ENCODE results near the gene ITPK1. TPM values are rescaled to one million over a fixed set of nuclear protein-coding genes. Genes with fewer than 3 reads are reported as not detected.

Gene ITPK1
- total RNA-seq, 1 donor, result 59.8 TPM

DNA sequence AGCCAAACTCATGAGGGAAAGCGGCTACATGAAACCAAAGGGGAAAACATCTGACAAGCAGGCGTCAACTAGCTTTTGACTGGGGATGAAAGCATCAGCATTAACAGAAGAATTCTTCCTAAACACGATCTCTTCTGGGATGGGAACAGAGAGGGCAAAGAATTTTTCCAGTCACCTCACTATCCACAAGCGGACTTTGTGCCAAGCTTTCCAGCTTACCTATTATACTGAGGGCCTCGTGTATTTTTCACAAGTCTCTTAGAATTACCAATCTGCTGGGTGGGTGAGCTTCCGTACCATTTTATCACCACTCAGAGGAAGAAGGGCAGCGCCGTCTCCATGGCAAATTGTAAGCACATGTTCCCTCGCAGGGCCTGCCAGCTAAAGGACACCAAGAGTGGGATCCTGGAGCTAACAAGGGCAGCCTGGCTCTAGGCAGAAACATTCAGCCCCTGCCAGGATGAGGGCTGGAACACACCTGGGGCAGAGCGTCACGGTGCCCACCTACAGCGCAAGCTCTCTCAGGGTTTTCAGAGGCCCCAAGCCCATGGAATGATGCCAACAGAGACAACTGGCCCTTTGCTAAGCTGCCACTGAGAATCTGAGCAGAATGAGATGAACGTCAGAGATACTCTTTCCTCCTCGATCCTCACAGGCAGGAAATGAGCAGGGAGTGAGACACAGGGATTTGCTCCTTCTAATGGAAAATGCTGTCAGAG lies 118.2 kb downstream of the ITPK1 start:
- no peak for DNase-seq (ENCODE audit: low read depth in 2 of 3, low spot score in 2 of 3)

DNA sequence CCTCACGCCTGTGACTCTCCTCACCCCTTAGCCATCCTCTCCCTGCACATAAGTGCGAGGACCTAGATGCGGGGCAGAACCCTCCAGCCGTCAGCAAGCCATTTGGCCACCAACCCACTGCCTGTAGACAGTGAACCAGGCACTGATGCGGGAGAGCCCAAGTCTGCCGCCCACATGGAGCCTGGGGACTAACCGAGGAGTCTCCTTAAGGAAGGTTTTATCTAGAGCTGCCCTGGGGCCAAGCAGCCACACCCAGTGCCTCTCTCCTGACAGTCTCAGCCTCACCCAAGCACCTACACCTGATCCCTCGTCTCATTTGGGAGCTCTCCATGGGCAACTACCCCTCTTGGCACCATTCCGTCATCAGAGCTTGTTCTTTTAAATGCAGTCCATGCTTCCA lies 120.1 kb downstream of the ITPK1 start:
- DNase-seq (ENCODE audit: low read depth in 2 of 3, low spot score in 2 of 3), result no peak

GRCh38 chr14:92994942-92995341 lies 120.8 kb downstream of the ITPK1 start:
- DNase-seq (ENCODE audit: low read depth in 2 of 3, low spot score in 2 of 3), result no peak

GRCh38 chr14:92994131-92994676 lies 121.5 kb downstream of the ITPK1 start:
- DNase-seq (ENCODE audit: low read depth in 2 of 3, low spot score in 2 of 3), result no peak

DNA sequence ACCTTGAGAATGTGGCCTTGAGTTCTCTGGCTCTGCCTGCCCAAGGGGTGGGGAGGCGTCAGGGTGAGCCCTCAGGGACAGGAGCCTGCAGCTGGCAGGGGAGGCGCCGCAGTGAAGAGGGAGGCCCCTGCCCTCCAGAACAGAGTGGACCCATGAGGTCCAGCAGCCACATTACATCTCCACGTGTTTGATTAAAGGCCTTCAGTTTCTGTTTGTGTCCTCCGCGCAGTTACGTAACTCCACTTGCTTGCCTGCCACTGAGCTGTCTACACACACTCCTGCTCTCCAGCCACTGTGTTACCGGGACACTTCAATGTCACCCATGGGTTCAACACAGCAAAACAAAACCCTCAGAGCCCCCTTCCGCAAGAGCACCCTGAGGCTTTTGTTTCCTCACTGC lies 122.4 kb downstream of the ITPK1 start:
- DNase-seq (ENCODE audit: low read depth in 2 of 3, low spot score in 2 of 3), result no peak

DNA sequence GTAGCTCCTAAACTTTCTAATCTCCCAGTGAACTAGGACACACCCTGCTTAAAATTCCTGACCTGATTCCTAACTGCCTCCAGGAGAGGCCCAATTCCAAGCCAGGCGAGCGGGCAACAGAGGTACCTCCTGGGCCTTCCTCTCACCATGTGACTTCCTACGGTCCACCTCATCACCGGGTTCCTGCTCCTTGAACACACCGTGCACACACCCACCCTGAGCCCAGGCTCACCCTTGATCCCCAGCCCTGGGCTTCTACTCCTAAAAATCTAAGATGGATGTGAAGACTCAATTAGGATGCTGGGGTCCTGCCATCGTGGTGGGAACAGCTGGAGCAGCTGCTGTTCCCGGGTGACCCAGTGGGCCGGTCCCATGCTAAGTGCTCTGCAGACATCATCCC lies 124.2 kb downstream of the ITPK1 start:
- no peak for DNase-seq (ENCODE audit: low read depth in 2 of 3, low spot score in 2 of 3)

DNA sequence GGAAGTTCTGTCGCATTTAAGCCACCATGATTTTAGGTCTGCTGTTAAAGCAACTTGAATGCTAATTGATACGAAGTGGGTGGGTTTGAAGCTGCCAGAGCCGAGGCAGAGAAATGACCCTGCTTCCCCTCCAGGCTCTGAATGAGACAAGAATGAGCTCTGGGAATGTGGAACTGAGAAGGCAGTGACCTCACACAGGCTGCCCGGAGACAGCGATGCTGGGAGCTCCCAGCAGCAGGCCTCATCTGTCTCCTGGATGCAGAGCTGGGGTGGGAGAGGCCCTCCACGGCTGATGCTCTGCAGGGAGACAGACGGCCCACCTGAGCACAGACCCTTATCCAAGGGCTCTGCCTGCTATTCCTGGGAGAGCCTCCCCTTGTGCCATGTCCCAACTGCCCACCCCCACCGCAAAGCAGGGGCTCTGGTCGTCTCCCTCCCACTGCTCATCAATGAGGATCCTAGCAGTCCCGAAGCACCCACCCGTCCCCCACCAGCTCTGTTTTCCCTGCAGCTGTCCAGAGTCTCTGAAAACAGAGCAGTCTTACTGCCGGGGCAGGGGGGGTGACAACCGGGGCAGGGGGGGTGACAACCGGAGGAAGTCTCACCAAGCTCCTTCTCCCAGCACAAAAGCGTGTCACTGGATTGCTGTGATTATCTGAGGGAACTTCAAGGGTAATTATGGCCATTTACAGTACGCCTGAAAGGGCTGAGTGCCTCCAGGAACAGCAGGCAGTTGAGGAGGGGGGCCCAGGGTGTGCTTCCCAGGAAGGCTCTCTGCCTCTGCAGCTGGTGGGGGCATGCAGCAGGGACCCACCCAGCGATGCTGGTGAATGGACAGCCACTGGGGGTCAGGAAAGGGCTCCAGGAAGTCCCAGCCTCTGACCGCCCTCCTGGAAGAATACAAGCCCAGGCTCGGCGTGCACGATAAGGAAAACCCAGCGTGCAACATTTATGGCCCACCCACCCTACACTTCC lies 125.0 kb downstream of the ITPK1 start:
- DNase-seq (ENCODE audit: low read depth in 2 of 3, low spot score in 2 of 3), result no peak

- no peak for DNase-seq (ENCODE audit: low read depth in 2 of 3, low spot score in 2 of 3)
Measured at GRCh38 chr14:92988786-92989755, 126.7 kb downstream of the ITPK1 start.

GRCh38 chr14:92987713-92988510 lies 127.8 kb downstream of the ITPK1 start:
- no peak for DNase-seq (ENCODE audit: low read depth in 2 of 3, low spot score in 2 of 3)

DNA sequence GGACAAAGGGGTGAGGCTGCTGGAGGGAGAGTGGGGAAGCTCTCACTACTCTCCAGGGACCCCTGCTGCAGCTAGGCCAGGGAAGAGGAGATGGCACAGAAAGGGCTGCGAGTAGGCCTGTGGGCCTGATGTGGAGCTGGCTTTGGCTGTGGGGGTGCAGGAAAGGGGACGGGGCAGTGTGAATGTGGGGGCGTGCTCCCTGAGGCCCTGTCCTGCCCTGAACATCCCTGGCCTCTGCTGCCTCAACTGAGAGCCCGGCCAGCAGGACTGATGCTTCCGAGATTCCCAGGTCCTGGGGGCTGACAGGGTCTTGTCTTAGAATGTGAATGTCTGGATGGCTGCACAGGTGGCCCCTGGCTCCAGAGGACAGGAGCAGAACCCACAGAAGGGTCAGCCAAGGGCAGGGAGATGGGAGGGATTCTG lies 128.6 kb downstream of the ITPK1 start:
- no peak for DNase-seq (ENCODE audit: low read depth in 2 of 3, low spot score in 2 of 3)

GRCh38 chr14:92986254-92987147 lies 129.2 kb downstream of the ITPK1 start:
- no peak for DNase-seq (ENCODE audit: low read depth in 2 of 3, low spot score in 2 of 3)

DNA sequence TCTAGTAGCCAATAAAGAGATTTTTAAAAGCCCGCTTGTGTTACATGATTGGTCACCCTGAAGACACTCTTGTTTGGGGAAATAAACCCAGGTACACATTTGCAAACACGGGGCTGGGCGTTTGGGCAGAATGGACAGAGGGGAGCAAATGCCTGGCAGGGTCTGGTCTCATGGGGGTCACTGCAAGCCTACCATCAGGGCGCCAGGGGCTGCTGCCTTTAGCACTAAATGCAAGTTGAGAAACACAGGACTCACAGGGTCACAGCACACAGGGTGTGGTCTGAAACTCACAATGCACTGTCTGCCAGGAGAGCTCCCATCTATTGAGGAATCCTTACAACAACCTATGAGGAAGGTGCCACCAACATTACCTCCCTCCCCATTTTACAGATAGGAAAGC lies 130.2 kb downstream of the ITPK1 start:
- no peak for DNase-seq (ENCODE audit: low read depth in 2 of 3, low spot score in 2 of 3)

DNA sequence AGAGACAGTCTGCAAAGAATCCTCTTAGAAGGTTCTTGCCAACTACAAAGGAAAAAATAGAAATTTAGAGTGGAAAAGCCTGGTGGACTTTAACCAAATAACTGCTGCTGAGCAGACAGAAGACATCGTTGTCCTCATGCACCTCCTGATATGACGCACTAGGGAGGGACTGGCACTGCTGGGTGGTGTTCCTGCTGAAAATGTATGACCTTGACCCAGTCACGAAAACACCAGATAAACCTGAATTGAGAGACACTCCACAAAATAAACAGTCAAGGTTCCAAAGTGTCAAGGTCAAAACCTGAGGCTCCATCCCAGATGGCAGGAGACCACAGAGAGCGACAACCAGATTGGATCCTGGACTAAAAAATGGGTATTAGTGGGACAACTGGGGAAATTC lies 130.8 kb downstream of the ITPK1 start:
- DNase-seq (ENCODE audit: low read depth in 2 of 3, low spot score in 2 of 3), result no peak

DNA sequence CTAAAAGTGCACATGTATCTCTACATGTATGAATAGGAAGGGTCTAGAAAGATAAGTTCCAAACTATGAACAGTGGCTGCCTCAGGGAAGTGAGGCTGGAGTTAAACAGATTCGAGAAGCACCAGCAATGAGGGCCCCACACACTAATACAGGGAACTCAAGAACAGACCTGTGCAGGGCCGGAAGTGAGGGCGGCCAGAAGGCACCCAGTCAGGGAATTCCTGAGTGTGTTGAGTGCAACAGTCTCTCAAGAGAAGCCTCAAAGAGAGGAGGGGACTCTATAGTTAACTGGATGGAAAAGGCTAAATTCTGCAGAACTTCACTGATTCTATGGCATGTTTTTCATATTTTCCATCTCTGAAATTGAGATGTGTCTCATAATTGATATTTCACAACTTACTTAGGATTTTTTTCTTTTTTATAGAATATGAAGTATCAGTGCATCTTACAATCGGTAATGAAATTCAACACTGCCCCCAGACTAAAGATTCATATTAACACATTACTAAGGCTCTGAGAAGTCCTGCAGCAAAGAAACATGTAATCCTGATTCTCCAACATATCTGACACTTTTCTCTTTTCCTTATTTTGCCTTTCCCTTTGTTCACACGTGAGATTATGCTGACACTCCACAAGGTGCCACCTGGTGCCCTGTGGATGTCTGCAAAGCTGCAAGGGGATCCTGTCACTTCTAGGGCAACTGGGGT lies 131.5 kb downstream of the ITPK1 start:
- DNase-seq (ENCODE audit: low read depth in 2 of 3, low spot score in 2 of 3), result no peak

- no peak for DNase-seq (ENCODE audit: low read depth in 2 of 3, low spot score in 2 of 3)
Measured at GRCh38 chr14:92982956-92983355, 132.8 kb downstream of the ITPK1 start.

GRCh38 chr14:92981726-92982125 lies 134.0 kb downstream of the ITPK1 start:
- DNase-seq (ENCODE audit: low read depth in 2 of 3, low spot score in 2 of 3), result no peak

- DNase-seq (ENCODE audit: low read depth in 2 of 3, low spot score in 2 of 3), result no peak
Measured at GRCh38 chr14:92980866-92981265, 134.9 kb downstream of the ITPK1 start.

Measured in hematopoietic multipotent progenitor cell (in vitro differentiated cells).